Peyer's patch (tissue), 4 donors: ENCODE results near the gene FOXE3.

ENCODE experiments used
- CTCF ChIP-seq, 6 experiments: fragments of 450-650 bp in 4 of 6; fragments of 200-600 bp in 2 of 6; sonication (generic) in 1 of 6; IDR thresholded peaks; one replicate each; pipeline ENCODE4 v1.5.1; 2017 to 2019; ENCODE audit warnings: antibody characterized with exemption in 6 of 6, mild to moderate bottlenecking in 3 of 6, moderate library complexity in 1 of 6
- POLR2A ChIP-seq, 2 donors: fragments of 450-650 bp; IDR thresholded peaks; one replicate each; pipeline ENCODE4 v1.5.1; 2017; ENCODE audit warnings: antibody characterized with exemption in 2 of 2, mild to moderate bottlenecking in 2 of 2, moderate library complexity in 2 of 2

- TF ChIP-seq CTCF (IDR thresholded peaks at IDR 0.05) (no peak), POLR2A (IDR thresholded peaks at IDR 0.05) (no peak)
Observed at GRCh38 chr1:47402591-47402990, 13.5 kb upstream of the FOXE3 start.
